Posterior cingulate gyrus (tissue), 11 donors: ENCODE data around the gene POLD1.

ENCODE experiments used
- DNase-seq, 10 donors: peaks; one replicate each; pipeline versions ENCODE4 v3.0.0 to v3.0.0-alpha.2; 2020 to 2021; ENCODE audit warnings: mixed read lengths in 3 of 10
- intact Hi-C: fragments of 100-400 bp; cut with DNase I; formaldehyde crosslinking; loops from one replicate; pipeline ENCODE4 v1.15.1; 2023

POLD1 gene

DNA sequence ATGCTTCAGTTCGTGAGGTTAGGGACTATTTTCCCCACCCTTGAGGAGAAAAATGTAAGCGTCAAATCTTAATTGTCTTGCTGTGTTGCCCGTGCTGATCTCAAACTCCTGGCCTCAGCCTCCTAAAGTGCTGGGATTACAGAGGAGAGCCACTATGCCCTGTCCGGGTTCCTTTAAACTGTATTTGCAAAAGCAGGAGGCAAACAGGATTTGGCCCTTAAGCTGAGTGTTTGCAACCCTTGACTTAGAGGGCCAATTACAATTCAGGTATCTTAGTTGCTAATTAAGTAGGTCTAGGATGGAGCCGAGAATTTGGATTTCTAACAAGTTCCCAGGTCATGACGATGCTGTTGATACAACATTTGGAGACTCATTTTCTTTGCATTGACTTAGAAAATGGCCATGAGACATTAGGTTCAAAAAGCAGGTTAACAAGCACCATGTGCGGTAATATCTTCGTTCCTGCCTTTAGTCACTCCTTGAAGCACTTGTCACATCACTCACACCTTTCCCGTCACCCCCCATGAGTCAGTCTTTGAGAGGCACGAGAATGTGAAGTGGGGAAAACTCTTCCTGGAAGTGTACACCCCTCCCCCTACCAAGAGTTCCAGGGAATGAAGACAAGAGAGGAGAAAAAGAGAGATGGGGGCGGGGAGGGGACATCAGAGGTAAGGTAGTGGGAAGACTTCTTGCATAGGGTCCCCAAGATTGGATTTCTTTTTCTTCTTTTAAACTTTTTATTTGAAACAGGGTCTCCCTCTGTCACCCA lies 21.3 kb upstream of the POLD1 start:
- DNase-seq: no peak
- intact Hi-C loops: no loop called here

DNA sequence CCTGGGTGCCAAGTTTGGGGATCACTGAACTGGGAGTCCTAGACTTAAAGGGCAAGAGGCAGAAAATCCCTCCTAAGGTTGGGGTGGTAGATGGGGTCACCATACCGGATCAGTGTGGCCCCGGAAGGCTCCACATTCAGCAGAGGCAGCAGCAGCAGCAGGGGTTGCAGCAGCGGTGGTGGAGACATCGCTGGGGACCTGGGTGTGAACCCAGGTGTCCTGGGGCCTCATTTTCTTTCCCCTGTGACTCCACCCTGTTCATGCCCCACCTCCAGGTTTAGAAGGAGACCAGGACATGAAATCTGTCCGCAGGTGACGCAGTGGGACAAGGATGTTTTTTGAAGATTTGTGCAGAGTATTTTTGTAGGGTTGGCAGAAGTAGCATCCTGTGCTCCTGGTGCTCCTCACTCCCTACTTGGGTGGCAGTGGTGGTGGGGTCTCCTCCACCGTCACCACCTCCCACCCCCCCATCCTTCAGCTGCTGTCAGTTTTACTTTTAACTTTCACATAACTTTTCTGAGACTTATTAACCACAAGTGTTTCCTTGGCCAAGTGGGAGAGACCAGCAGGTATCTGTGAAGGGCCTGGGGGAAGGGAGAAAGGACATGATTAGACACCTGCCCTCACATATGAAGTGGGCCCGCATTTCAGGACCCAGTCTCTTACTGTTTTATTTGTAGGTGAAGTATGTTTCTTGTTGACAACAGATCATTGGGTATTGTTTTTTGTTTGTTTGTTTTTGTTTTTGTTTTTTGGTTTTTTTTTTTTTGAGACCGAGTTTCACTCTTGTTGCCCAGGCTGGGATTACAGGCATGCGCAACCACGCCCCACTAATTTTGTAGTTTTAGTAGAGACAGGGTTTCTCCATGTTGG lies 18.5 kb upstream of the POLD1 start, which contains the start of gene NAPSA:
TSS of gene NAPSA (minus strand) at position 206 of the 873 bp plus-strand sequence. CDS start at position 188, 18 bp downstream.
- intact Hi-C loops: no loop called here
- DNase-seq: peak in 1 of 10 donors; percentile 30

DNA sequence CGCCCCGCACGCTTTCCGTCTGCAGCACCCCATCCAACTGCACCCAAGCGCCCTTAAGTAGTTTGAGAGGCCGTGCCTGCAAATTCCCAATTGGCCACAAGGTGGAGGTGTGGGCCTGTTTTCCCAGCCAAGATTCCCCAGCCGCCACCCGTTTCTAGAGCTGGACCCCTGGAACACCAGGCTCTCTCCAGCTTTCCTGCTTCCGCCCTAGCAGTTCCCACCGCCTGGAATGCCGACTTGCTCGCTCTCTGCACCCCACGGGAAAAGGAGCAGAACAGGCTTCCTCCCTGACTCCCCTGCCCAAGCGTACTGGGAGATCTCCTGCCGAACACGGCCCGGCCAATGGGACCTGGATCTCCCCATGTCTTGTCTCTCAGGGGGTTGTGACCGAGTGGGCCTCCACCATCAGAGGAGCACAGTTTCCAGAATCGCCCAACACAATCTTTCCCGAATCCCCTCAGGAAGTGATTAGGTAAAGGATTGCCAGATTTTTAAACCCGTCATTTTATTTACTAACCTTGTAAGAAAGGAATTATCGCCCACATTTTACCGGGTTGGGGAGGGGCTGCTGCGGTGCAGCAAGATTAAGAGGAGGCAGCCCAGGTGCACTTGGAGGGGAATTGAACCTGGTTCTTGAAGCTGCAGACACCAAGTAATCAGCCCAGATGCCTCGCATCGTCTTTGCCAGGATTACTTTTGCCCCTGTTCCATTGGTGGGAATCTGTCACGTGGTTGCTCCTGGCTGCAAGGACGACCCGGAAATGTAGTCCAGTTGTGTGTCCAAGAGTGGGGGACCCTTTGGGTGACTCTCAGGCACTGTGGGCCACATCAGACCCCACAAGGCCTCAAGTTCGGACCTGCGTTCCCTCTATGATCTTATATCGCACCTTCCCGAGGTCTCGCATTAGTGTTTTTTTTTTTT lies 15.2 kb upstream of the POLD1 start:
- DNase-seq: peak; percentile 76 to 97 (median 88)
- intact Hi-C loops: loop anchor here (1.0 kb wide), 2 partner anchors 92 to 414 kb away; no protein-coding TSS in a partner anchor

DNA sequence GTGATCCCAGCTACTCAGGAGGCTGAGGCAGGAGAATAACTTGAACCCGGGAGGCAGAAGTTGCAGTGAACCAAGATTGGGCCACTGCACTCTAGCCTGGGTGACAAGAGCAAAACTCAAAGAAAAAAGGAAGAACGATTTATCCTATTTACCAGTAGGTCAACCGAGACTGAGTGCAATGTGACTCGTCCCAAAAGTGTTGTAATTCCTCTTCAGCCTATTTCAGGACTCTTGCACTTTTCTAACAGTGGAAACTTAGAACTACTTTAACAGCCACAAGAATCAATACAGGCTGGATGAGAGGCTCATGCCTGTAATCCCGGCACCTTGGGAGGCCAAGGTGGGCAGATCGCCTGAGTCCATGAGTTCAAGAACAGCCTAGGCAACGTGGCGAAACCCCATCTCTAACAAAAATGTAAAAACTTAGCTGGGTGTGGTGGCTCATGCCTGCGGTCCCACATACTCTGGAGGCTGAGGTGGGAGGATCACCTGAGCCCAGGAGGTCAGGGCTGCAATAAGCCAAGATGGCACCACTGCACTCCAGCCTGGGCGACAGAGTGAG lies 12.2 kb upstream of the POLD1 start:
- DNase-seq: peak in 1 of 10 donors; percentile 18
- intact Hi-C loops: loop anchor here (10.0 kb wide), 1 partner anchor 553 kb away; no protein-coding TSS in a partner anchor

DNA sequence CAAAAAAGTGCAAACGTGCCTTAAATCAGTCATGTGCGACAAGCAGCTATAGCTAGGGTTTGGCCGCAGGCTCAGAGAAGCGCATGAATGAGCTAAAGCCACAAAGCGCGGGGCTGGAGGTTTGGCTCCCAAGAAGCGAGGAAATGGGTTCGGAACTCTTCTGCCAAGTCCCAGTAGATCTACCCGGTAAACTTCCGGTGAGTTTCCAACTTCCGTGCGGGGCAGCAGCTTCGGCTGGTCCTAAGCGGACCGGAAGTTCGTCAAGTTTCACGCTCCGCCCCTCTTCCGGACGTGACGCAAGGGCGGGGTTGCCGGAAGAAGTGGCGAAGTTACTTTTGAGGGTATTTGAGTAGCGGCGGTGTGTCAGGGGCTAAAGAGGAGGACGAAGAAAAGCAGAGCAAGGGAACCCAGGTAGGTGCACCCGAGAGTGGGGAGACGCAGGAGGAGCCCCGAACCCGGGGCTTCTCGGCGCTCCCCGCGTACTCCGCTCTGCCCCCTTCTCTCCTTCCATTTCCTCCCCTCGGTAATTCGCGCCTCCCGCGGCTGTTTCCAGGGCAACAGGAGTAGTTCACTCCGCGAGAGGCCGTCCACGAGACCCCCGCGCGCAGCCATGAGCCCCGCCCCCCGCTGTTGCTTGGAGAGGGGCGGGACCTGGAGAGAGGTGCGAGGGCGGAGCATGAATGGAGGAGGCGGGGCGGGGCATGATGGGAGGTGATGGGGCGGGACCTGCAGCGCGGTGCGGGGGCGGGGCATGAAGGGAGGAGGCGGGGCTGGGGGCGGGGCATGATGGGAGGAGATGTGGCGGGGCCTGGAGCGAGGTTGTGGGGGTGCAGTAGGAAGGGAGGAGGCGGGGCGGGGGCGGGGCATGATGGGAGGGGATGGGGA lies 7.7 kb upstream of the POLD1 start, which contains the start of gene NR1H2:
TSS of gene NR1H2 (plus strand) at position 292 of the 885 bp plus-strand sequence. CDS start 1,149 bp downstream, outside the sequence.
- intact Hi-C loops: loop anchor here (10.0 kb wide), 1 partner anchor 548 kb away; no protein-coding TSS in a partner anchor
- peak; percentile 94 to 100 (median 96) for DNase-seq

DNA sequence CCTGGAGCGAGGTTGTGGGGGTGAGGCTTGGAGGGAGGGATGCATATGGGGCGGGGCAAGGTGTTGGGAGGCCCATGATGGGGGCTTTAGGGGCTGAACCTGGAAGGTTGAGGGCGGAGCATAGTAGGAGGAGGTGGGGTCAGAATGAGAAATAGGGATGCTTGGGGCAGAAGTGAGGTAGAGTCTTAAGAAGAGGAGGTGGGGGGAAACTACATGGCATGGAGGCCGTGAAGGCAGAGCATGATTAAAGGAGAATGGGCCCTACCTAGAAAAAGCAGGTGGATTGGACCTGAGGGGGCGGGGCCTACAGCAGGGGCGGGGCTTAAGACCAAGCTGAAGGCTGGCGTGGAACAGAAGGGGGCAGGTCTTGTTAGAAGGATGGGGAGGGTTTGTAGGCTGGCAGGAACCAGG lies 7.1 kb upstream of the POLD1 start:
- intact Hi-C loops: loop anchor here (10.0 kb wide), 1 partner anchor 548 kb away; no protein-coding TSS in a partner anchor

DNA sequence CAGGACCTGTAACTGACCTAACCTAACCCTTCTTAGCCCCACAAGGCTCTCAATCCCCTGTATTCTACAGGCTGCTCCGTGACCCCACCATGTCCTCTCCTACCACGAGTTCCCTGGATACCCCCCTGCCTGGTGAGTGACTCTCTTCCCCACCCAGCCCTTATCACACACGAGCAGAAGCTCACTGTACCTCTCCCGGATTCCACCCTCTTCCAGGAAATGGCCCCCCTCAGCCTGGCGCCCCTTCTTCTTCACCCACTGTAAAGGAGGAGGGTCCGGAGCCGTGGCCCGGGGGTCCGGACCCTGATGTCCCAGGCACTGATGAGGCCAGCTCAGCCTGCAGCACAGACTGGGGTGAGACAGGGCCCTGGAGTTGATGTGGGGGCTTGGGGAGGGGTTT lies 6.6 kb upstream of the POLD1 start:
- intact Hi-C loops: loop anchor here (10.0 kb wide), 1 partner anchor 547 kb away; no protein-coding TSS in a partner anchor
- DNase-seq: peak in 1 of 10 donors; percentile 53

More for the DNA sequence above, 7.1 kb upstream of the POLD1 start:
- peak in 1 of 10 donors; percentile 55 for DNase-seq

DNA sequence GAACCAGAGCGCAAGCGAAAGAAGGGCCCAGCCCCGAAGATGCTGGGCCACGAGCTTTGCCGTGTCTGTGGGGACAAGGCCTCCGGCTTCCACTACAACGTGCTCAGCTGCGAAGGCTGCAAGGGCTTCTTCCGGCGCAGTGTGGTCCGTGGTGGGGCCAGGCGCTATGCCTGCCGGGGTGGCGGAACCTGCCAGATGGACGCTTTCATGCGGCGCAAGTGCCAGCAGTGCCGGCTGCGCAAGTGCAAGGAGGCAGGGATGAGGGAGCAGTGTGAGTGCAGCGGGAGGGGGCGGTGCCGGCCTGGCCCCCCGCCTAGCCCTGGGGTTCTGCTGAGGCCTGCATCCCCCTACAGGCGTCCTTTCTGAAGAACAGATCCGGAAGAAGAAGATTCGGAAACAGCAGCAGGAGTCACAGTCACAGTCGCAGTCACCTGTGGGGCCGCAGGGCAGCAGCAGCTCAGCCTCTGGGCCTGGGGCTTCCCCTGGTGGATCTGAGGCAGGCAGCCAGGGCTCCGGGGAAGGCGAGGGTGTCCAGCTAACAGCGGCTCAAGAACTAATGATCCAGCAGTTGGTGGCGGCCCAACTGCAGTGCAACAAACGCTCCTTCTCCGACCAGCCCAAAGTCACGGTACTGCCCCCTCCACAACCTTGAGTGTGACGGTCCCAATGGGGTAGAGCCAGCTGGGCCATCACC lies 5.8 kb upstream of the POLD1 start:
- peak in 1 of 10 donors; percentile 71 for DNase-seq
- intact Hi-C loops: loop anchor here (10.0 kb wide), 1 partner anchor 546 kb away; no protein-coding TSS in a partner anchor

DNA sequence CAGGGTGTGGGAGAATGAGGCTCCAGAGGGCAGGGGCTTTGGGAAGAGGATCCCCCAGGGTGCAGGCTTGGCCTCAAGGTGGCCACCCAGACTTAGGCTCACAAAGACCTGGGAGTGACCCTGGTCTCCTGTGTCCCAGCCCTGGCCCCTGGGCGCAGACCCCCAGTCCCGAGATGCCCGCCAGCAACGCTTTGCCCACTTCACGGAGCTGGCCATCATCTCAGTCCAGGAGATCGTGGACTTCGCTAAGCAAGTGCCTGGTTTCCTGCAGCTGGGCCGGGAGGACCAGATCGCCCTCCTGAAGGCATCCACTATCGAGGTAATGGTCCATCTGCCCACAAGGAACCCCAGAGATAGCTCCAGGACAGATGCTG lies 5.3 kb upstream of the POLD1 start:
- DNase-seq: peak in 1 of 10 donors; percentile 69
- intact Hi-C loops: loop anchor here (10.0 kb wide), 1 partner anchor 546 kb away; no protein-coding TSS in a partner anchor

DNA sequence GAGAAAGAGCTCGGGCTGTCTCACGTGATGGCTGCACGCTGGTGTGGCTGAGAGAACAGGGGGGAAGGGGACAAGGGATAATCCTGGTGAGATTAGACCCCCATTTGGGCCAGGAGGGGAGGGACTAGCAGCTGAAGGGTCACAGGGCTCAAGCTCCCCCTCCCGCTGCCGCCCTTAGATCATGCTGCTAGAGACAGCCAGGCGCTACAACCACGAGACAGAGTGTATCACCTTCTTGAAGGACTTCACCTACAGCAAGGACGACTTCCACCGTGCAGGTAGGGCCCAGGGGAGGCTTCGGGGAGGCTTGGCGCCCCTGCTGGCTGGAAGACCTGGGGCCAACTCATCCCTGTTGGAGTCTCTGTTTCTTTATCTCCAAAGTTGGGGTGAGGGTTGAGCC lies 4.5 kb upstream of the POLD1 start:
- intact Hi-C loops: loop anchor here (10.0 kb wide), 1 partner anchor 545 kb away; no protein-coding TSS in a partner anchor
- peak in 1 of 10 donors; percentile 54 for DNase-seq

DNA sequence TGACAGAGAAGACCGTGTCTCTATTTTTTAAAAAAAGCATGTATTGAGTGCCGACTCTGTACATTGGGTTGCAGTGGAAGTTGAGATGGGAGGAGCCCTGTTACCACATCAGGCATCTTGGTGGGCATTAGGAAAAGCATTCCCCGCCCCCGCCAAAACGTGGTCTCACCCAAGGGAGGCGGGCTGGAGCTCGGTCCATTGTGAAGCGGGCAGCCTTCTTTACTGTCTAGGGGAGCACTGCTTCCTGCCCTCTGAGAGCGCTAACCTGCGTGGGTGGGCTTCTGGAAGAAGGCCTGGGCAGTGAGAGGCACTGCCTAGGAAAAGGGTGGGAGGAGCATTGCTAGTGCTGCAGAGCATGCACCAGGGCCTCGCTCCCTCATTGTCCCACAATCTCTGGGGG lies 4.0 kb upstream of the POLD1 start:
- intact Hi-C loops: no loop called here
- no peak for DNase-seq

DNA sequence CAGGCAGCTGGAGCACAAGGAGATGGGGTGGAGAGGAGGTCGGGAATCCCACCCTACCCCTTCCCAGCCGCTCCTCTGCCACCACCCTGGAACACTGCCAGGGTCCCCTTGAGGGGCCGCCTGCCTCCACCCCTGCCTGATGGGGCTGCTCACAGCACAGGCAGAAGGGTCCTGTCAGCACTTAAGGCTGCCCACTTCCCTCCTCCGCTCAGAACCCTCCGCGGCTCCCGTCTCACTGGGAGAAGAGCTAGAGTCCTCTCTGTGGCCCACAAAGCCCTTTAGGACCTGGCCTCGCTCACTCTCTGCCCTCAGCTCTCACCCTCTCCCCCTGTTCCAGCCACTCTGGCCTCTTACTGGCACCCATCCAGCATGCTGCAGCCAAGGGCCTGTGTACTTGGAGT lies 3.4 kb upstream of the POLD1 start:
- DNase-seq: no peak
- intact Hi-C loops: no loop called here

DNA sequence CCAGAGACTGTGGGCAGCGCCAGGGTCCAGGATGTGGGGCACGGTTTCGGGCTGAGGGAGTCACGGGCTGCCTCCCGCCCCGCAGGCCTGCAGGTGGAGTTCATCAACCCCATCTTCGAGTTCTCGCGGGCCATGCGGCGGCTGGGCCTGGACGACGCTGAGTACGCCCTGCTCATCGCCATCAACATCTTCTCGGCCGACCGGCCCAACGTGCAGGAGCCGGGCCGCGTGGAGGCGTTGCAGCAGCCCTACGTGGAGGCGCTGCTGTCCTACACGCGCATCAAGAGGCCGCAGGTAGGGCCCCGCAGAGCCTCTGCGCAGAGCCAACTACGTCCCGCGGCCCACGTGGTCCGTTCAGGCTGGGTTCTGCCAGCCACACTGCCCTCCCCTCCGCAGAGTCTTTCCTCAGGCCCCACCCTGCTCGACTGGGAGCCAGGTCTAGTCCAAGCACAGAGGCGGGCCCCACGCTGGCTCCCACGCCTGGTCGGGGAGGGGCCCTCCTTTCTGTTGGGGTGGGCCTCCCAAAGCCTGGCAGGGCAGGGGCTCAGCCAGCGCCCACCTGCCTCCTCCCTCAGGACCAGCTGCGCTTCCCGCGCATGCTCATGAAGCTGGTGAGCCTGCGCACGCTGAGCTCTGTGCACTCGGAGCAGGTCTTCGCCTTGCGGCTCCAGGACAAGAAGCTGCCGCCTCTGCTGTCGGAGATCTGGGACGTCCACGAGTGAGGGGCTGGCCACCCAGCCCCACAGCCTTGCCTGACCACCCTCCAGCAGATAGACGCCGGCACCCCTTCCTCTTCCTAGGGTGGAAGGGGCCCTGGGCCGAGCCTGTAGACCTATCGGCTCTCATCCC lies 2.0 kb upstream of the POLD1 start:
- peak in 1 of 10 donors; percentile 81 for DNase-seq
- intact Hi-C loops: no loop called here

DNA sequence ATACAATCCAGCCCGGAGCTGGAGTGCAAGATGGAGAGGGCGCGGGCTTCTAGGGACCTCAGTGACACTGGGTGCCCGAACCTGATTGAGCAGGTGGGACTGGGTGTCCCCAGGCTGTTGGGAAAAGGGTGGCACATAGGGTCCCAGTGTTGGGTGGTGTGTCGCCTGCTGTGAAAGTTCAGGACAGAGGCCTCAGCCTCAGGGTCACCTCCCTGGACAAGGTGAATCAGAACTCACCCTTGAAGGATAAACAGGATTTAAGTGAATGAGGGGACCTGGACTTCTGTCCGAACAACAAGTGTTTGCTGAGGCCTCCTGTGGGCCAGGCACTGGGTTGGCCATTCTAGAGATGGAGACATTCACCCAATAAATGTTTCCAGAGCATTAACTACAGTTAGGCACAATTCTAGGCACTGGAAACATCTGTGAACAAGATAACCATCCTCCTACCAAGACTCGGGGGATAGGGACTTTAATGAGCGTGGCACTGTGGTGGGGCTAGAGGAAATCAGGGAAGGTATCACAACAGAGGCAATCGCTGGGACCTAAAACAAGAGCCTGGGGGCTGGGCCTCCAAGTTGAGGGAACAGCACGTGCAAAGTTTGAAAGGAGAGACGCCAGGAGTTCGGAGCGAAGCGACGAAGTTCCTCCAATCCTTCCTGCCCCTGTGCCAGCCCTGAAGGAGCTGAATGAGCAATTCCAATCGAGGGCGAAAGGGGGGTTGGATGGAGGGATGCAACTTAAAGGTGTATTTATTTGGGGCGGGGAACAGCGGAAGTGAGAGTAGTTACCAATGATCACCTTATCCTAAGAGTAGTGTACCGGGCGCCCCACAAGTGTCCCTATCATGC lies 921 bp upstream of the POLD1 start:
- intact Hi-C loops: no loop called here

DNA sequence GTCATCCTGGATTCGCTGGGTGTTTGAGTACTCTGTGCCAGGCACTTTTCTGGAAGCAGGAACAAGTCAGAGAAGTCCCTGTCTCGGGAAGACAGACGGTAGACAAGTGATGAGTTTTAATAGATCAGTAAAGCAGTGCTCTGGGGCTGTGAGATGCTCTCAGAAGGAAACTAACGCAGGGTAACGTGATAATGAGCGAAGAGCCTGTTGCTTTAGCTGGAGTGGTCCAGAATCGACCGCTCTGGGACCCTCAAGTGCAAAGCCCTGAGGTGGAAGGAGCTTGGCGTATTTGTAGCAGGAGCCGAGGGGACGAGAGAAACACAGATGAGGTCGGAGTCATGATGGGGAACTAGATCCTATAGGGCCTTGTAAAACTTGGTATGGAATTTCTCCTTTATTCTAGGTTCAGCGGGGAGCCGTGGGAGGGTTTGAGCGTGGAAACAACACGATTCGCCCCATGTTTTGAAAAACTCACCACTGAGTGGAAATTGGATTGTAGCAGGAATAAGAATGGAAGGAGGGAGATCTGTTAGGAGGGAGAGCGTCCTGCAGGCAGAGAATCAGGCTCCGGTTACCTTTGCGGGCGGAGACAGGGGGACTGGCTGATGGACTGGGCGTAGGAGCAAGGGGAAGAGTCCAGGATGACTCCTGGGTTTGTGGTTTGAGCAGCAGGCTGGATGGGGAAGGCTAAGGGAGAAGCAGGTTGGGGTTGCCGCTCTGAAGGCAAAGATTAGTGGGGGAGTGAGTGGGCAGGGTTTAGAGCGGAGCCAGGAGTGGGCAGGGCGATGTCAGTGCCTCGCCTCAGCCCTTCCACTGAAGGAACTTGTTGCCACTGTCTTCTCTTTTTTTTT lies 763 bp downstream of the POLD1 start:
- intact Hi-C loops: no loop called here
- no peak for DNase-seq

More for the DNA sequence above, 921 bp upstream of the POLD1 start:
- peak in 1 of 10 donors; percentile 65 for DNase-seq
